ENCODE data around the gene SPATA4.

The SPATA4 gene

GRCh38 chr4:176153124-176153523, 42.3 kb downstream of the SPATA4 start:
- no peak overlapping the region for H3K4me3 ChIP-seq (ENCODE audit: low read depth in 1 of 5, low read length in 5 of 5)
- no peaks in the 10 kb centered on the region for H3K4me1 ChIP-seq (ENCODE audit: control insufficient read depth in 5 of 5, insufficient read depth in 5 of 5, low read length in 5 of 5)
- no peaks in the 10 kb centered on the region for H3K9me3 ChIP-seq (ENCODE audit: control insufficient read depth in 5 of 5, low read length in 5 of 5)
- H3K9ac ChIP-seq (ENCODE audit: low read length in 5 of 5) = no peak overlapping the region
- H3K27ac ChIP-seq (ENCODE audit: low read depth, low read length) = no peak overlapping the region
- no peaks in the 10 kb centered on the region for H3K36me3 ChIP-seq (ENCODE audit: control insufficient read depth in 5 of 5, insufficient read depth in 5 of 5, low read length in 5 of 5)
- no peaks in the 10 kb centered on the region for H3K27me3 ChIP-seq (ENCODE audit: control insufficient read depth in 5 of 5, insufficient read depth in 4 of 5, low read length in 5 of 5)

GRCh38 chr4:176150704-176151103, 44.7 kb downstream of the SPATA4 start:
- Histone ChIP-seq H3K36me3 (ENCODE audit: control insufficient read depth in 5 of 5, insufficient read depth in 5 of 5, low read length in 5 of 5) (no peaks in the 10 kb centered on the region), H3K4me1 (ENCODE audit: control insufficient read depth in 5 of 5, insufficient read depth in 5 of 5, low read length in 5 of 5) (no peaks in the 10 kb centered on the region), H3K4me3 (ENCODE audit: low read depth in 1 of 5, low read length in 5 of 5) (no peak overlapping the region), H3K27ac (ENCODE audit: low read depth, low read length) (no peak overlapping the region), H3K27me3 (ENCODE audit: control insufficient read depth in 5 of 5, insufficient read depth in 4 of 5, low read length in 5 of 5) (no peaks in the 10 kb centered on the region), H3K9me3 (ENCODE audit: control insufficient read depth in 5 of 5, low read length in 5 of 5) (no peaks in the 10 kb centered on the region), H3K9ac (ENCODE audit: low read length in 5 of 5) (no peak overlapping the region)

GRCh38 chr4:176150356-176150682, 45.1 kb downstream of the SPATA4 start:
- Histone ChIP-seq H3K36me3 (ENCODE audit: control insufficient read depth in 5 of 5, insufficient read depth in 5 of 5, low read length in 5 of 5) (no peaks in the 10 kb centered on the region), H3K27me3 (ENCODE audit: control insufficient read depth in 5 of 5, insufficient read depth in 4 of 5, low read length in 5 of 5) (no peaks in the 10 kb centered on the region), H3K4me3 (ENCODE audit: low read depth in 1 of 5, low read length in 5 of 5) (no peak overlapping the region), H3K9me3 (ENCODE audit: control insufficient read depth in 5 of 5, low read length in 5 of 5) (no peaks in the 10 kb centered on the region), H3K27ac (ENCODE audit: low read depth, low read length) (no peak overlapping the region), H3K4me1 (ENCODE audit: control insufficient read depth in 5 of 5, insufficient read depth in 5 of 5, low read length in 5 of 5) (no peaks in the 10 kb centered on the region), H3K9ac (ENCODE audit: low read length in 5 of 5) (no peak overlapping the region)

DNA sequence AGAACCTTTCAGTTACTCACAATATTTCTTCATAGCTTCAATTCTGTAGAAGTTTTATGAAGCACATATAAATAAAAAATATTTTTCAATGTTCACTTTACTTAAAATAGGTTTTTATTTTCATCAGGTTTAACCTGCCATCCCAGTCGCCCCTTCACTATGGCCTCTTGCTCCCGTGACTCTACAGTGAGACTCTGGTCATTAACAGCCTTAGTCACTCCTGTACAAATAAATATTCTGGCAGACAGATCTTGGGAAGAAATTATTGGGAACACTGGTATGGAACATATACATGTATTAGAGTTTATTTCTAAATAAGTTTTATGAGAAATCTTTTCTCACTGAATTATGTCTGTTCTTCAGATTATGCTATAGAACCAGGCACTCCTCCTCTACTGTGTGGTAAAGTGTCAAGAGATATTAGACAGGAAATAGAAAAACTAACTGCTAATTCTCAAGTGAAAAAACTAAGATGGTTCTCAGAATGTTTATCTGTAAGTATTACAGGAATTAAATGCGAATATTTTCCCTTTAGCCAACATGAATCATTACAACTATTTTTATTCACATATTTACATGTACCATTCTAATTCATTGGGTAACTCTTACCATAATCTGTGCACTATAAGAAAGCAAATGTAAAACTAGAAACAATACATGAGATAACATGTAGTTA, 45.6 kb downstream of the SPATA4 start:
- Histone ChIP-seq H3K27me3 (ENCODE audit: control insufficient read depth in 5 of 5, insufficient read depth in 4 of 5, low read length in 5 of 5) (no peaks in the 10 kb centered on the region), H3K36me3 (ENCODE audit: control insufficient read depth in 5 of 5, insufficient read depth in 5 of 5, low read length in 5 of 5) (no peaks in the 10 kb centered on the region), H3K4me1 (ENCODE audit: control insufficient read depth in 5 of 5, insufficient read depth in 5 of 5, low read length in 5 of 5) (no peaks in the 10 kb centered on the region), H3K9ac (ENCODE audit: low read length in 5 of 5) (no peak overlapping the region), H3K4me3 (ENCODE audit: low read depth in 1 of 5, low read length in 5 of 5) (no peak overlapping the region), H3K27ac (ENCODE audit: low read depth, low read length) (no peak overlapping the region), H3K9me3 (ENCODE audit: control insufficient read depth in 5 of 5, low read length in 5 of 5) (no peaks in the 10 kb centered on the region)

DNA sequence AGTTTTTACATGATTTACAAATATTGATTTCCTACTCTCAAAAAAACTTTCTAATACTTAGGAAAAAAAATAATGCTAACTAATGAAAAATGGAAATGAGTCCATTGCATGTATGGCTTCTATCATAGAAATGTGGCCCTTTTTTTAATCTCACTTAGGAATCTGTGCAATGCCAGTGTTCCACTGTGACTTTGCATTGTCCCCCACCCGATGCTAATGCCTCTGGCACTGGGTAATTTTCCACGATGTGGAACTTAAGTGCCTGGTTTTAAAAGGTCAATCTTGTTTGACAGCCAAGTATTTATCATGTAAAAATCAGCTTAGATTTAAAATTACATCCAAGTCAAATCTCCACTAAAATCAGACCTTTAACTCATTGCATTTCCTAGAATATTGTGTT, 53.1 kb downstream of the SPATA4 start:
- H3K4me3 ChIP-seq (ENCODE audit: low read depth in 1 of 5, low read length in 5 of 5) = no peak overlapping the region

GRCh38 chr4:176139518-176139917, 55.9 kb downstream of the SPATA4 start:
- Histone ChIP-seq H3K36me3 (ENCODE audit: control insufficient read depth in 5 of 5, insufficient read depth in 5 of 5, low read length in 5 of 5) (no peaks in the 10 kb centered on the region), H3K4me3 (ENCODE audit: low read depth in 1 of 5, low read length in 5 of 5) (no peak overlapping the region), H3K27ac (ENCODE audit: low read depth, low read length) (no peak overlapping the region), H3K9ac (ENCODE audit: low read length in 5 of 5) (no peak overlapping the region), H3K27me3 (ENCODE audit: control insufficient read depth in 5 of 5, insufficient read depth in 4 of 5, low read length in 5 of 5) (no peaks in the 10 kb centered on the region), H3K4me1 (ENCODE audit: control insufficient read depth in 5 of 5, insufficient read depth in 5 of 5, low read length in 5 of 5) (no peaks in the 10 kb centered on the region), H3K9me3 (ENCODE audit: control insufficient read depth in 5 of 5, low read length in 5 of 5) (no peaks in the 10 kb centered on the region)

More for the DNA sequence above, 53.1 kb downstream of the SPATA4 start:
- Histone ChIP-seq H3K9me3 (ENCODE audit: control insufficient read depth in 5 of 5, low read length in 5 of 5) (no peaks in the 10 kb centered on the region), H3K36me3 (ENCODE audit: control insufficient read depth in 5 of 5, insufficient read depth in 5 of 5, low read length in 5 of 5) (no peaks in the 10 kb centered on the region), H3K4me1 (ENCODE audit: control insufficient read depth in 5 of 5, insufficient read depth in 5 of 5, low read length in 5 of 5) (no peaks in the 10 kb centered on the region), H3K27ac (ENCODE audit: low read depth, low read length) (no peak overlapping the region), H3K9ac (ENCODE audit: low read length in 5 of 5) (no peak overlapping the region), H3K27me3 (ENCODE audit: control insufficient read depth in 5 of 5, insufficient read depth in 4 of 5, low read length in 5 of 5) (no peaks in the 10 kb centered on the region)

- H3K4me3 ChIP-seq (ENCODE audit: low read depth in 1 of 5, low read length in 5 of 5) = no peak overlapping the region
- H3K9ac ChIP-seq (ENCODE audit: low read length in 5 of 5) = no peak overlapping the region
- H3K27ac ChIP-seq (ENCODE audit: low read depth, low read length) = no peak overlapping the region
- no peaks in the 10 kb centered on the region for H3K9me3 ChIP-seq (ENCODE audit: control insufficient read depth in 5 of 5, low read length in 5 of 5)
- no peaks in the 10 kb centered on the region for H3K36me3 ChIP-seq (ENCODE audit: control insufficient read depth in 5 of 5, insufficient read depth in 5 of 5, low read length in 5 of 5)
- H3K27me3 ChIP-seq (ENCODE audit: control insufficient read depth in 5 of 5, insufficient read depth in 4 of 5, low read length in 5 of 5) = no peaks in the 10 kb centered on the region
- no peaks in the 10 kb centered on the region for H3K4me1 ChIP-seq (ENCODE audit: control insufficient read depth in 5 of 5, insufficient read depth in 5 of 5, low read length in 5 of 5)
Observed at GRCh38 chr4:176137631-176138030, 57.8 kb downstream of the SPATA4 start.

DNA sequence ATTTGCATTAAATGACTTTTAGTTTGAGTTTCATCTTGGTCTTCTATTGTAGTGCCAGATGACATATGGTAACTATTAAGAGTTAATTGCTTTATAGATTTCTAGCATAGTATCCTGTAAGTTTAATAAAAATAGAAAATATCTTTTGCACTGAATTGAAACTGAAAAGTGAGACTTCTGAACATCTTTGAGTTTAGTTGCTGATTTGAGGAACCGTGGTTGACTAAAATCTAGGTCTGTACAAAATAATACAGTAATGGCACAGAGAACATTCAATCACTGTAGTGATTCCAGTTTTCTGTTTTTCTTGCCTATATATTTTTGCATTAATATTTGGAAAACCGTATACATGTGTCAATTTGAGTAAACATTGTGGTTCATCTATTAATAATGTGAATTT, 60.7 kb downstream of the SPATA4 start:
- H3K36me3 ChIP-seq (ENCODE audit: control insufficient read depth in 5 of 5, insufficient read depth in 5 of 5, low read length in 5 of 5) = no peaks in the 10 kb centered on the region
- H3K27me3 ChIP-seq (ENCODE audit: control insufficient read depth in 5 of 5, insufficient read depth in 4 of 5, low read length in 5 of 5) = no peaks in the 10 kb centered on the region
- no peaks in the 10 kb centered on the region for H3K4me1 ChIP-seq (ENCODE audit: control insufficient read depth in 5 of 5, insufficient read depth in 5 of 5, low read length in 5 of 5)
- no peaks in the 10 kb centered on the region for H3K9me3 ChIP-seq (ENCODE audit: control insufficient read depth in 5 of 5, low read length in 5 of 5)
- H3K9ac ChIP-seq (ENCODE audit: low read length in 5 of 5) = no peak overlapping the region
- H3K4me3 ChIP-seq (ENCODE audit: low read depth in 1 of 5, low read length in 5 of 5) = no peak overlapping the region
- H3K27ac ChIP-seq (ENCODE audit: low read depth, low read length) = no peak overlapping the region

Data from subcutaneous abdominal adipose tissue (tissue), 5 donors.